ENCODE results near the gene C19orf25. TPM values are rescaled to one million over a fixed set of nuclear protein-coding genes. Genes with fewer than 3 reads are reported as not detected.
A peak's percentile ranks its signal among the peaks of the same experiment; 100 is the strongest.
"Not testable (repeated sequence)": the region's sequence is repeated elsewhere in the genome, so short reads cannot be mapped to it uniquely, and the experiment has no call there.

C19orf25 gene
- total RNA-seq, 1 donor from 2014 or later = 37.1 TPM

- no peaks in the 10 kb centered on the region for H3K9me3 Mint-ChIP-seq
- peaks cover 6% of the 10 kb centered on the region for H3K27me3 Mint-ChIP-seq (ENCODE audit: insufficient read depth)
- H3K27ac Mint-ChIP-seq = no peak overlapping the region
- DNase-seq (ENCODE audit: low spot score) = no peak
- intact Hi-C loops (cut with micrococcal nuclease) = loop anchor here (1.0 to 5.0 kb wide), 12 partner anchors 10 to 607 kb away; partner anchors contain the start of genes ADAMTSL5, ATP8B3, C19orf25 and CIRBP
- H3K36me3 Mint-ChIP-seq (ENCODE audit: low read depth) = no peaks in the 10 kb centered on the region
- peak overlapping the region; percentile 62 for H3K4me3 Mint-ChIP-seq
- H3K4me1 Mint-ChIP-seq (ENCODE audit: low read depth) = peaks cover 11% of the 10 kb centered on the region
These were observed 10.7 kb upstream of the C19orf25 start for GRCh38 chr19:1489463-1490310.

GRCh38 chr19:1488282-1488601, 9.2 kb upstream of the C19orf25 start:
- Mint-ChIP-seq H3K4me1 (ENCODE audit: low read depth) (peaks cover 11% of the 10 kb centered on the region), H3K36me3 (ENCODE audit: low read depth) (no peaks in the 10 kb centered on the region), H3K9me3 (no peaks in the 10 kb centered on the region), H3K27ac (no peak overlapping the region), H3K27me3 (ENCODE audit: insufficient read depth) (peaks cover 3% of the 10 kb centered on the region), H3K4me3 (no peak overlapping the region)
- intact Hi-C loops (cut with micrococcal nuclease) = no loop called here
- DNase-seq (ENCODE audit: low spot score) = no peak

GRCh38 chr19:1487576-1488281, 8.7 kb upstream of the C19orf25 start:
- no peaks in the 10 kb centered on the region for H3K9me3 Mint-ChIP-seq
- H3K4me1 Mint-ChIP-seq (ENCODE audit: low read depth) = peaks cover 11% of the 10 kb centered on the region
- intact Hi-C loops (cut with micrococcal nuclease) = no loop called here
- DNase-seq (ENCODE audit: low spot score) = no peak
- no peaks in the 10 kb centered on the region for H3K36me3 Mint-ChIP-seq (ENCODE audit: low read depth)
- no peak overlapping the region for H3K4me3 Mint-ChIP-seq
- H3K27me3 Mint-ChIP-seq (ENCODE audit: insufficient read depth) = peaks cover 3% of the 10 kb centered on the region
- H3K27ac Mint-ChIP-seq = no peak overlapping the region

- H3K9me3 Mint-ChIP-seq = no peaks in the 10 kb centered on the region
- H3K4me1 Mint-ChIP-seq (ENCODE audit: low read depth) = peaks cover 9% of the 10 kb centered on the region
- intact Hi-C loops (cut with micrococcal nuclease) = no loop called here
- no peak for DNase-seq (ENCODE audit: low spot score)
- no peak overlapping the region for H3K4me3 Mint-ChIP-seq
- peaks cover 3% of the 10 kb centered on the region for H3K27me3 Mint-ChIP-seq (ENCODE audit: insufficient read depth)
- no peaks in the 10 kb centered on the region for H3K36me3 Mint-ChIP-seq (ENCODE audit: low read depth)
- H3K27ac Mint-ChIP-seq = no peak overlapping the region
These were observed 7.9 kb upstream of the C19orf25 start for GRCh38 chr19:1486720-1487575.

GRCh38 chr19:1483979-1484428, 5.0 kb upstream of the C19orf25 start:
- intact Hi-C loops (cut with micrococcal nuclease) = no loop called here
- Mint-ChIP-seq H3K9me3 (no peaks in the 10 kb centered on the region), H3K27me3 (ENCODE audit: insufficient read depth) (no peaks in the 10 kb centered on the region), H3K36me3 (ENCODE audit: low read depth) (peaks cover 3% of the 10 kb centered on the region), H3K4me1 (ENCODE audit: low read depth) (peaks cover 4% of the 10 kb centered on the region), H3K4me3 (no peak overlapping the region), H3K27ac (no peak overlapping the region)
- no peak for DNase-seq (ENCODE audit: low spot score)

- no peak overlapping the region for H3K4me3 Mint-ChIP-seq
- intact Hi-C loops (cut with micrococcal nuclease) = no loop called here
- H3K36me3 Mint-ChIP-seq (ENCODE audit: low read depth) = peaks cover 4% of the 10 kb centered on the region
- no peaks in the 10 kb centered on the region for H3K9me3 Mint-ChIP-seq
- H3K27ac Mint-ChIP-seq = no peak overlapping the region
- no peak for DNase-seq (ENCODE audit: low spot score)
- H3K4me1 Mint-ChIP-seq (ENCODE audit: low read depth) = peaks cover 6% of the 10 kb centered on the region
- H3K27me3 Mint-ChIP-seq (ENCODE audit: insufficient read depth) = no peaks in the 10 kb centered on the region
These were observed 4.3 kb upstream of the C19orf25 start for GRCh38 chr19:1483131-1483978.

GRCh38 chr19:1482361-1483130, 3.5 kb upstream of the C19orf25 start:
- intact Hi-C loops (cut with micrococcal nuclease) = no loop called here
- Mint-ChIP-seq H3K27me3 (ENCODE audit: insufficient read depth) (no peaks in the 10 kb centered on the region), H3K36me3 (ENCODE audit: low read depth) (peaks cover 4% of the 10 kb centered on the region), H3K4me3 (no peak overlapping the region), H3K4me1 (ENCODE audit: low read depth) (peaks cover 7% of the 10 kb centered on the region), H3K27ac (no peak overlapping the region), H3K9me3 (no peaks in the 10 kb centered on the region)
- no peak for DNase-seq (ENCODE audit: low spot score)

- no peaks in the 10 kb centered on the region for H3K9me3 Mint-ChIP-seq
- peaks cover 4% of the 10 kb centered on the region for H3K36me3 Mint-ChIP-seq (ENCODE audit: low read depth)
- no peaks in the 10 kb centered on the region for H3K27me3 Mint-ChIP-seq (ENCODE audit: insufficient read depth)
- intact Hi-C loops (cut with micrococcal nuclease) = no loop called here
- no peak overlapping the region for H3K4me3 Mint-ChIP-seq
- DNase-seq (ENCODE audit: low spot score) = no peak
- peaks cover 12% of the 10 kb centered on the region for H3K4me1 Mint-ChIP-seq (ENCODE audit: low read depth)
- H3K27ac Mint-ChIP-seq = no peak overlapping the region
These were observed 2.9 kb upstream of the C19orf25 start for GRCh38 chr19:1481893-1482360.

- no peaks in the 10 kb centered on the region for H3K27me3 Mint-ChIP-seq (ENCODE audit: insufficient read depth)
These were observed 2.3 kb upstream of the C19orf25 start for GRCh38 chr19:1481224-1481892.

GRCh38 chr19:1477056-1477455, 2.0 kb downstream of the C19orf25 start:
- intact Hi-C loops (cut with micrococcal nuclease); H3K36me3 Mint-ChIP-seq (ENCODE audit: low read depth); DNase-seq (ENCODE audit: low spot score); H3K27ac Mint-ChIP-seq; H3K27me3 Mint-ChIP-seq (ENCODE audit: insufficient read depth); H3K9me3 Mint-ChIP-seq: not testable (repeated sequence)
- peak overlapping the region; percentile 59 for H3K4me3 Mint-ChIP-seq
- H3K4me1 Mint-ChIP-seq (ENCODE audit: low read depth) = peaks cover 12% of the 10 kb centered on the region

More at GRCh38 chr19:1481224-1481892, 2.3 kb upstream of the C19orf25 start:
- Mint-ChIP-seq H3K4me3 (no peak overlapping the region), H3K9me3 (no peaks in the 10 kb centered on the region), H3K27ac (no peak overlapping the region), H3K4me1 (ENCODE audit: low read depth) (peaks cover 12% of the 10 kb centered on the region), H3K36me3 (ENCODE audit: low read depth) (peaks cover 4% of the 10 kb centered on the region)
- no peak for DNase-seq (ENCODE audit: low spot score)
- intact Hi-C loops (cut with micrococcal nuclease) = no loop called here

- DNase-seq (ENCODE audit: low spot score) = no peak
- Mint-ChIP-seq H3K4me1 (ENCODE audit: low read depth) (peaks cover 12% of the 10 kb centered on the region), H3K9me3 (no peaks in the 10 kb centered on the region), H3K27ac (no peak overlapping the region), H3K4me3 (no peak overlapping the region), H3K36me3 (ENCODE audit: low read depth) (peaks cover 4% of the 10 kb centered on the region), H3K27me3 (ENCODE audit: insufficient read depth) (peaks cover 7% of the 10 kb centered on the region)
- intact Hi-C loops (cut with micrococcal nuclease) = no loop called here
These were observed 3.1 kb downstream of the C19orf25 start for GRCh38 chr19:1475751-1476437.
